ENCODE results near the gene PDE5A. TPM values are rescaled to one million over a fixed set of nuclear protein-coding genes. Genes with fewer than 3 reads are reported as not detected.

PDE5A gene
- total RNA-seq, 1 experiment from 2014 or later = 0.24 TPM

GRCh38 chr4:119523399-119523798 is 105.2 kb downstream of the PDE5A start:
- DNase-seq (ENCODE audit: low read depth) = no peak

- no peak for DNase-seq (ENCODE audit: low read depth)
Measured at GRCh38 chr4:119521268-119521667, 107.3 kb downstream of the PDE5A start.

- DNase-seq (ENCODE audit: low read depth) = no peak
Measured at GRCh38 chr4:119518915-119519410, 109.6 kb downstream of the PDE5A start.

- no peak for DNase-seq (ENCODE audit: low read depth)
Measured at GRCh38 chr4:119518230-119518892, 110.2 kb downstream of the PDE5A start.

- DNase-seq (ENCODE audit: low read depth) = no peak
Measured at GRCh38 chr4:119517361-119518229, 111.0 kb downstream of the PDE5A start.

- no peak for DNase-seq (ENCODE audit: low read depth)
Measured at GRCh38 chr4:119512398-119512797, 116.2 kb downstream of the PDE5A start.

- no peak for DNase-seq (ENCODE audit: low read depth)
Measured at GRCh38 chr4:119510395-119511149, 118.0 kb downstream of the PDE5A start.

- DNase-seq (ENCODE audit: low read depth) = no peak
Measured at GRCh38 chr4:119508281-119508680, 120.3 kb downstream of the PDE5A start.

- no peak for DNase-seq (ENCODE audit: low read depth)
Measured at GRCh38 chr4:119506806-119507205, 121.8 kb downstream of the PDE5A start.

GRCh38 chr4:119504616-119505015 is 124.0 kb downstream of the PDE5A start:
- DNase-seq (ENCODE audit: low read depth) = no peak

- no peak for DNase-seq (ENCODE audit: low read depth)
Measured at GRCh38 chr4:119501740-119502139, 126.9 kb downstream of the PDE5A start.

- no peak for DNase-seq (ENCODE audit: low read depth)
Measured at GRCh38 chr4:119498527-119498926, 130.1 kb downstream of the PDE5A start.

- DNase-seq (ENCODE audit: low read depth) = no peak
Measured at GRCh38 chr4:119493886-119494285, 134.7 kb downstream of the PDE5A start.

GRCh38 chr4:119493419-119493818 is 135.2 kb downstream of the PDE5A start:
- no peak for DNase-seq (ENCODE audit: low read depth)

- no peak for DNase-seq (ENCODE audit: low read depth)
Measured at GRCh38 chr4:119490335-119490734, 138.3 kb downstream of the PDE5A start.

- DNase-seq (ENCODE audit: low read depth) = no peak
Measured at GRCh38 chr4:119489305-119489704, 139.3 kb downstream of the PDE5A start.

GRCh38 chr4:119480331-119480730 is 148.3 kb downstream of the PDE5A start:
- DNase-seq (ENCODE audit: low read depth) = no peak

GRCh38 chr4:119479835-119480234 is 148.8 kb downstream of the PDE5A start:
- no peak for DNase-seq (ENCODE audit: low read depth)

GRCh38 chr4:119479180-119479808 is 149.3 kb downstream of the PDE5A start:
- no peak for DNase-seq (ENCODE audit: low read depth)

GRCh38 chr4:119478446-119479179 is 150.0 kb downstream of the PDE5A start:
- no peak for DNase-seq (ENCODE audit: low read depth)

Measured in RPMI7951 (cell line).